PC-9 (cell line): Measurements from ENCODE around the gene CD96.

Source experiments
- EZH2 ChIP-seq: fragments of 200-600 bp; sonication (generic); IDR thresholded peaks from 2 replicates; pipeline ENCODE4 v1.8.0; 2017; ENCODE audit warnings: antibody characterized with exemption, low read depth
- TF ChIP-seq, protein P1 (sequence below): fragments of 200-600 bp; sonication (generic); conservative IDR thresholded peaks from 2 replicates; pipeline ENCODE4 v1.6.1; 2017; ENCODE audit warnings: mixed run types, antibody characterized with exemption, mild to moderate bottlenecking, moderate library complexity

DNA sequence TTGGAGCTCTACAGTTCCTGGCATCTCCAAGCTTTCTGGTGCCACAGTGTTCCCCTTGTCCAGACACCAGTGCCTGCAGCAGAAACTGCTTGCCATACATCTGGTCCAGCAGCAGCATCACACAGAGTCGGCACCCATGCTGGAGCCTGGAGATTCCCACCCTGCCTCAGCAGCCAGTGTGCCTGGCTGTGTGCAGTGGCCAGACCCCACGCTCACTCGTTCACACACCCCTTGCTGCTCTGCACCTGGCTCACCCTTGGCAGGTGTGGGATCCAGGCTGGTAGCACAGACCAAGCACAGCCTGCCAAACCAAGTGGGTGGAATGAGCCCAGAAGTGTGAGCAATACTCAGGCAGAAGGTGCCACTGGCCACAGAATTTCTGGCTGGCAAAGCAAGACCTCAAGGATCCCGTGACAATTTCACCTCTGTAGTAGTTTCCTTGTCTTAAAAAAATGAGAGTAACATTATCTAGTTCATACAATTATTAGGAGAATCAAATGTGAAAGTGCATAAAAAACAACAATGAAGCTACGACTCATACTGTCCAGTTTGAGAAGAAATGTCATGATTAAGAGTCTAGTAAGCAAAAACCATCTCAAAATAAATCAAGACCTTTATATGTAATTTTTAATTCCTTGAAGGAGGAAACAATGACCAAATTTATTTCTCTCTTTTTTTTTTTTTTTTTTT is 76.1 kb downstream of the CD96 start:
- TF ChIP-seq, protein P1, sequence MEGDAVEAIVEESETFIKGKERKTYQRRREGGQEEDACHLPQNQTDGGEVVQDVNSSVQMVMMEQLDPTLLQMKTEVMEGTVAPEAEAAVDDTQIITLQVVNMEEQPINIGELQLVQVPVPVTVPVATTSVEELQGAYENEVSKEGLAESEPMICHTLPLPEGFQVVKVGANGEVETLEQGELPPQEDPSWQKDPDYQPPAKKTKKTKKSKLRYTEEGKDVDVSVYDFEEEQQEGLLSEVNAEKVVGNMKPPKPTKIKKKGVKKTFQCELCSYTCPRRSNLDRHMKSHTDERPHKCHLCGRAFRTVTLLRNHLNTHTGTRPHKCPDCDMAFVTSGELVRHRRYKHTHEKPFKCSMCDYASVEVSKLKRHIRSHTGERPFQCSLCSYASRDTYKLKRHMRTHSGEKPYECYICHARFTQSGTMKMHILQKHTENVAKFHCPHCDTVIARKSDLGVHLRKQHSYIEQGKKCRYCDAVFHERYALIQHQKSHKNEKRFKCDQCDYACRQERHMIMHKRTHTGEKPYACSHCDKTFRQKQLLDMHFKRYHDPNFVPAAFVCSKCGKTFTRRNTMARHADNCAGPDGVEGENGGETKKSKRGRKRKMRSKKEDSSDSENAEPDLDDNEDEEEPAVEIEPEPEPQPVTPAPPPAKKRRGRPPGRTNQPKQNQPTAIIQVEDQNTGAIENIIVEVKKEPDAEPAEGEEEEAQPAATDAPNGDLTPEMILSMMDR: no peak
- TF ChIP-seq EZH2: no peak
